ENCODE results near the gene IL1RAP.

DNA sequence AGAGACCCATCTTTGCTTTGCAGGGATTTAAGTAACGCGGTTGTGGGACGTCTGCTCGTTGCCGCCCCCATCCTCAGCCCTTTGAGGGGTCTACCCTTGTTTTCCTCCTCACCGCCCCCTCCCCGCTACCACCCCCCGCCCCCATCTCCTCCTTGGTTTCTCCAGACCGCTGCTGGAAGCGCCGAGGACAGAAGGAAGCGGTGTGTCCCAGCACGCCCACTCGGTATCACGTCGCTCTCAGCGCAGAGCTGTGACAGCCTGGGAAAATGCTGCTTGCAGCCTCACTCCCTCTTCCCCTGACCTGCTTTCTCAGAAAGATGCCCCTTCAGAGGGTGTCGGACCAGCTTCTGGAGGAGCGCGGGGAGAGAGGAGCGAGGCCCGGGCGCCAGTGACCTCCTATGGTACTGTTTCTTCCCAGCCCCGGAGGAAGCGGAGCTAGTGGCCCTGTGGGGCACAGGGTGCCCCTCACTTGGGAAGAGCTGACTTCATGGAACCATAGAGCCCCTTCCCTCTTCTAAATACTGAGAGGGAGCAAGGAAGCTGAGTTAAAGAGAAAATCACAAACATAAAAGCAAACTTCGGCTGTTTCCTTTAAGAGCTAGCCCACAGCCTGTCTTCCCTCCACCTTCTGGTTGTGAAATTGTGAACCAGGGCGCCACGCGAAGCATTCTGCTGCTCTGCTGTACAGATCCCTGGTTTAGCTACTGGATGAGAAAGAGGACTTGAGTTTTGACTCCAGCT is 698 bp downstream of the IL1RAP start:
- TF ChIP-seq, protein P1, sequence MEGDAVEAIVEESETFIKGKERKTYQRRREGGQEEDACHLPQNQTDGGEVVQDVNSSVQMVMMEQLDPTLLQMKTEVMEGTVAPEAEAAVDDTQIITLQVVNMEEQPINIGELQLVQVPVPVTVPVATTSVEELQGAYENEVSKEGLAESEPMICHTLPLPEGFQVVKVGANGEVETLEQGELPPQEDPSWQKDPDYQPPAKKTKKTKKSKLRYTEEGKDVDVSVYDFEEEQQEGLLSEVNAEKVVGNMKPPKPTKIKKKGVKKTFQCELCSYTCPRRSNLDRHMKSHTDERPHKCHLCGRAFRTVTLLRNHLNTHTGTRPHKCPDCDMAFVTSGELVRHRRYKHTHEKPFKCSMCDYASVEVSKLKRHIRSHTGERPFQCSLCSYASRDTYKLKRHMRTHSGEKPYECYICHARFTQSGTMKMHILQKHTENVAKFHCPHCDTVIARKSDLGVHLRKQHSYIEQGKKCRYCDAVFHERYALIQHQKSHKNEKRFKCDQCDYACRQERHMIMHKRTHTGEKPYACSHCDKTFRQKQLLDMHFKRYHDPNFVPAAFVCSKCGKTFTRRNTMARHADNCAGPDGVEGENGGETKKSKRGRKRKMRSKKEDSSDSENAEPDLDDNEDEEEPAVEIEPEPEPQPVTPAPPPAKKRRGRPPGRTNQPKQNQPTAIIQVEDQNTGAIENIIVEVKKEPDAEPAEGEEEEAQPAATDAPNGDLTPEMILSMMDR (IDR thresholded peaks at IDR 0.05 in 2 of 3, conservative IDR thresholded peaks at IDR 0.05 in 1 of 3; ENCODE audit: insufficient read depth in 2 of 3, low read depth in 1 of 3, low read length in 3 of 3) = no peak
- TF ChIP-seq, protein P2, sequence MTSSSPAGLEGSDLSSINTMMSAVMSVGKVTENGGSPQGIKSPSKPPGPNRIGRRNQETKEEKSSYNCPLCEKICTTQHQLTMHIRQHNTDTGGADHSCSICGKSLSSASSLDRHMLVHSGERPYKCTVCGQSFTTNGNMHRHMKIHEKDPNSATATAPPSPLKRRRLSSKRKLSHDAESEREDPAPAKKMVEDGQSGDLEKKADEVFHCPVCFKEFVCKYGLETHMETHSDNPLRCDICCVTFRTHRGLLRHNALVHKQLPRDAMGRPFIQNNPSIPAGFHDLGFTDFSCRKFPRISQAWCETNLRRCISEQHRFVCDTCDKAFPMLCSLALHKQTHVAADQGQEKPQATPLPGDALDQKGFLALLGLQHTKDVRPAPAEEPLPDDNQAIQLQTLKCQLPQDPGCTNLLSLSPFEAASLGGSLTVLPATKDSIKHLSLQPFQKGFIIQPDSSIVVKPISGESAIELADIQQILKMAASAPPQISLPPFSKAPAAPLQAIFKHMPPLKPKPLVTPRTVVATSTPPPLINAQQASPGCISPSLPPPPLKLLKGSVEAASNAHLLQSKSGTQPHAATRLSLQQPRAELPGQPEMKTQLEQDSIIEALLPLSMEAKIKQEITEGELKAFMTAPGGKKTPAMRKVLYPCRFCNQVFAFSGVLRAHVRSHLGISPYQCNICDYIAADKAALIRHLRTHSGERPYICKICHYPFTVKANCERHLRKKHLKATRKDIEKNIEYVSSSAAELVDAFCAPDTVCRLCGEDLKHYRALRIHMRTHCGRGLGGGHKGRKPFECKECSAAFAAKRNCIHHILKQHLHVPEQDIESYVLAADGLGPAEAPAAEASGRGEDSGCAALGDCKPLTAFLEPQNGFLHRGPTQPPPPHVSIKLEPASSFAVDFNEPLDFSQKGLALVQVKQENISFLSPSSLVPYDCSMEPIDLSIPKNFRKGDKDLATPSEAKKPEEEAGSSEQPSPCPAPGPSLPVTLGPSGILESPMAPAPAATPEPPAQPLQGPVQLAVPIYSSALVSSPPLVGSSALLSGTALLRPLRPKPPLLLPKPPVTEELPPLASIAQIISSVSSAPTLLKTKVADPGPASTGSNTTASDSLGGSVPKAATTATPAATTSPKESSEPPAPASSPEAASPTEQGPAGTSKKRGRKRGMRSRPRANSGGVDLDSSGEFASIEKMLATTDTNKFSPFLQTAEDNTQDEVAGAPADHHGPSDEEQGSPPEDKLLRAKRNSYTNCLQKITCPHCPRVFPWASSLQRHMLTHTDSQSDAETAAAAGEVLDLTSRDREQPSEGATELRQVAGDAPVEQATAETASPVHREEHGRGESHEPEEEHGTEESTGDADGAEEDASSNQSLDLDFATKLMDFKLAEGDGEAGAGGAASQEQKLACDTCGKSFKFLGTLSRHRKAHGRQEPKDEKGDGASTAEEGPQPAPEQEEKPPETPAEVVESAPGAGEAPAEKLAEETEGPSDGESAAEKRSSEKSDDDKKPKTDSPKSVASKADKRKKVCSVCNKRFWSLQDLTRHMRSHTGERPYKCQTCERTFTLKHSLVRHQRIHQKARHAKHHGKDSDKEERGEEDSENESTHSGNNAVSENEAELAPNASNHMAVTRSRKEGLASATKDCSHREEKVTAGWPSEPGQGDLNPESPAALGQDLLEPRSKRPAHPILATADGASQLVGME (CRISPR knock-in tag; IDR thresholded peaks at IDR 0.05) = no peak
- TF ChIP-seq HLTF (IDR thresholded peaks at IDR 0.05) (no peak), EZH2 (IDR thresholded peaks at IDR 0.05; ENCODE audit: borderline replicate concordance, low read depth, low read length) (no peak), HCFC1 (IDR thresholded peaks at IDR 0.05; ENCODE audit: low read depth, low read length) (no peak), FOXK1 (CRISPR knock-in tag; IDR thresholded peaks at IDR 0.05; ENCODE audit: borderline replicate concordance) (no peak), ZNF41 (CRISPR knock-in tag; conservative IDR thresholded peaks at IDR 0.05) (no peak), OTX1 (CRISPR knock-in tag; IDR thresholded peaks at IDR 0.05) (no peak)
